Sigmoid colon (tissue), 7 donors: ENCODE data around the gene ATP5IF1. TPM values are rescaled to one million over a fixed set of nuclear protein-coding genes. Genes with fewer than 3 reads are reported as not detected.

ENCODE experiments used
- DNase-seq: peaks from one replicate; pipeline ENCODE4 v3.0.0-alpha.2; 2019
- H3K27ac ChIP-seq, 4 donors: fragments of 200-600 bp; sonication (generic); one replicate each; pipeline ENCODE4 v1.5.1; 2016 to 2019; ENCODE audit warnings: mild to moderate bottlenecking in 1 of 4
- H3K27me3 ChIP-seq, 3 donors: fragments of 200-600 bp; sonication (generic); one replicate each; pipeline ENCODE4 v1.5.1; 2019; ENCODE audit warnings: mild to moderate bottlenecking in 1 of 3
- H3K36me3 ChIP-seq, 4 donors: fragments of 200-600 bp; sonication (generic); one replicate each; pipeline ENCODE4 v1.5.1; 2016 to 2019
- H3K4me1 ChIP-seq, 4 donors: fragments of 200-600 bp; sonication (generic); one replicate each; pipeline ENCODE4 v1.5.1; 2017 to 2019
- H3K4me3 ChIP-seq, 4 donors: fragments of 200-600 bp; sonication (generic); one replicate each; pipeline ENCODE4 v1.5.1; 2017 to 2019; ENCODE audit warnings: mild to moderate bottlenecking in 2 of 4, moderate library complexity in 1 of 4
- H3K9me3 ChIP-seq, 4 donors: fragments of 200-600 bp in 3 of 4; sonication (generic) in 3 of 4; one replicate each; pipeline versions ENCODE4 v1.5.1 to v1.6.1; 2013 to 2019
- EP300 ChIP-seq, 4 donors: sonication (generic); formaldehyde crosslinking; IDR thresholded peaks; one replicate each; pipeline ENCODE4 v1.6.1; 2017; ENCODE audit warnings: antibody characterized with exemption in 4 of 4
- POLR2A ChIP-seq, 2 donors: fragments of 450-650 bp; IDR thresholded peaks; one replicate each; pipeline ENCODE4 v1.6.1; 2016; ENCODE audit warnings: antibody characterized with exemption in 2 of 2, mild to moderate bottlenecking in 2 of 2, moderate library complexity in 2 of 2
- POLR2AphosphoS5 ChIP-seq, 4 donors: sonication (generic); formaldehyde crosslinking; IDR thresholded peaks; one replicate each; pipeline ENCODE4 v1.6.1; 2017; ENCODE audit warnings: antibody characterized with exemption in 4 of 4
- WGBS, 2 donors: extraction: QIAGEN DNeasy Blood & Tissue Kit; methylation state at CpG; one replicate each; pipeline ENCODE4 v1.1.7; 2013; 5-methylcytosine and 5-hydroxymethylcytosine counted together
- intact Hi-C: fragments of 100-400 bp; cut with DNase I; formaldehyde crosslinking; loops from one replicate; pipeline ENCODE4 v1.15.1; 2023
- polyA plus RNA-seq, 3 donors: library from polyadenylated mRNA; stranded (reverse); fragments of 200-250 nt; gene quantifications; one replicate each; pipeline ENCODE4 v1.2.3, GENCODE V29; 2013
- total RNA-seq, 4 donors: library from RNA; depleted of rRNA; stranded (reverse); fragments of >200 nt; gene quantifications; one replicate each; pipeline ENCODE4 v1.1.0, GENCODE V29; 2016
- TF ChIP-seq, protein P1 (sequence below), 4 experiments: fragments of 450-650 bp in 3 of 4; fragments of 200-600 bp in 1 of 4; IDR thresholded peaks; one replicate each; pipeline ENCODE4 v1.5.1; 2016 to 2019; ENCODE audit warnings: antibody characterized with exemption in 4 of 4, mild to moderate bottlenecking in 3 of 4, moderate library complexity in 2 of 4
- donor health status: healthy with polysubstance abuse.
- donor health status: Bipolar disorder and iron deficiency.
- donor health status: healthy.

ATP5IF1 gene
- total and polyA plus RNA-seq, 7 donors: 167 to 1,120 (median 260) TPM

DNA sequence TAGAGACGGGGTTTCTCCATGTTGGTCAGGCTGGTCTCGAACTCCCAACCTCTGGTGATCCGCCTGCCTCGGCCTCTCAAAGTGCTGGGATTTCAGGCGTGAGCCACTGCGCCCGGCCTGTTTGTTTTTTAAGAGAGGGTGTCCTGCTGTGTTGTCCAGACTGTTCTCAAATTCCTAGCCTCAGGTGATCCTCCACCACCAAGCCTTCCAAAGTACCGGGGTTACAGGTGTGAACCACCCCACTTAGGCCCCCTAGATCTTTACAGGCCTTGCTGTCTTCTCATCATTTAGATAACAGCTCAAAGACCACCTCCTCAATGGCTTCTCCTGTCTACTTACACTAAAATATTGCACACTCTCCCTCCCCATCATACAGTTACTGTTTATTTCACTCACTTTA lies 29.7 kb downstream of the ATP5IF1 start:
- intact Hi-C loops: loop anchor here (5.0 kb wide), 1 partner anchor 57 kb away; no protein-coding TSS in a partner anchor
- Histone ChIP-seq H3K4me3 (no peak overlapping the region), H3K27me3 (no peaks in the 10 kb centered on the region), H3K4me1 (peaks cover 0 to 18% (median 12%) of the 10 kb centered on the region in 4 donors), H3K36me3 (peaks cover 0 to 17% (median under 1%) of the 10 kb centered on the region in 4 donors), H3K9me3 (no peaks in the 10 kb centered on the region), H3K27ac (no peak overlapping the region)
- peak; percentile 35 for DNase-seq
- 93 to 95% methylated on average over 8 of the region's 8 CpGs for WGBS, 2 donors
- TF ChIP-seq EP300 (IDR thresholded peaks at IDR 0.05) (no peak), POLR2AphosphoS5 (IDR thresholded peaks at IDR 0.05) (no peak), POLR2A (IDR thresholded peaks at IDR 0.05) (no peak)
- TF ChIP-seq, protein P1, sequence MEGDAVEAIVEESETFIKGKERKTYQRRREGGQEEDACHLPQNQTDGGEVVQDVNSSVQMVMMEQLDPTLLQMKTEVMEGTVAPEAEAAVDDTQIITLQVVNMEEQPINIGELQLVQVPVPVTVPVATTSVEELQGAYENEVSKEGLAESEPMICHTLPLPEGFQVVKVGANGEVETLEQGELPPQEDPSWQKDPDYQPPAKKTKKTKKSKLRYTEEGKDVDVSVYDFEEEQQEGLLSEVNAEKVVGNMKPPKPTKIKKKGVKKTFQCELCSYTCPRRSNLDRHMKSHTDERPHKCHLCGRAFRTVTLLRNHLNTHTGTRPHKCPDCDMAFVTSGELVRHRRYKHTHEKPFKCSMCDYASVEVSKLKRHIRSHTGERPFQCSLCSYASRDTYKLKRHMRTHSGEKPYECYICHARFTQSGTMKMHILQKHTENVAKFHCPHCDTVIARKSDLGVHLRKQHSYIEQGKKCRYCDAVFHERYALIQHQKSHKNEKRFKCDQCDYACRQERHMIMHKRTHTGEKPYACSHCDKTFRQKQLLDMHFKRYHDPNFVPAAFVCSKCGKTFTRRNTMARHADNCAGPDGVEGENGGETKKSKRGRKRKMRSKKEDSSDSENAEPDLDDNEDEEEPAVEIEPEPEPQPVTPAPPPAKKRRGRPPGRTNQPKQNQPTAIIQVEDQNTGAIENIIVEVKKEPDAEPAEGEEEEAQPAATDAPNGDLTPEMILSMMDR (IDR thresholded peaks at IDR 0.05): no peak

- peak; percentile 54 for DNase-seq
- Histone ChIP-seq H3K9me3 (no peaks in the 10 kb centered on the region), H3K4me3 (no peak overlapping the region), H3K27me3 (no peaks in the 10 kb centered on the region), H3K36me3 (peaks cover 0 to 31% (median 6%) of the 10 kb centered on the region in 4 donors), H3K4me1 (peaks cover 0 to 5% (median 2%) of the 10 kb centered on the region in 4 donors), H3K27ac (no peak overlapping the region)
- no peak for TF ChIP-seq POLR2A (IDR thresholded peaks at IDR 0.05)
- TF ChIP-seq, protein P1 (IDR thresholded peaks at IDR 0.05): no peak
- no peak for TF ChIP-seq POLR2AphosphoS5 (IDR thresholded peaks at IDR 0.05)
- TF ChIP-seq EP300 (IDR thresholded peaks at IDR 0.05): no peak
- 86 to 89% methylated on average over 5 of the region's 5 CpGs for WGBS, 2 donors
- intact Hi-C loops: loop anchor here (5.0 kb wide), 1 partner anchor 55 kb away; no protein-coding TSS in a partner anchor
Observed at GRCh38 chr1:28266920-28267322, 31.0 kb downstream of the ATP5IF1 start.

DNA sequence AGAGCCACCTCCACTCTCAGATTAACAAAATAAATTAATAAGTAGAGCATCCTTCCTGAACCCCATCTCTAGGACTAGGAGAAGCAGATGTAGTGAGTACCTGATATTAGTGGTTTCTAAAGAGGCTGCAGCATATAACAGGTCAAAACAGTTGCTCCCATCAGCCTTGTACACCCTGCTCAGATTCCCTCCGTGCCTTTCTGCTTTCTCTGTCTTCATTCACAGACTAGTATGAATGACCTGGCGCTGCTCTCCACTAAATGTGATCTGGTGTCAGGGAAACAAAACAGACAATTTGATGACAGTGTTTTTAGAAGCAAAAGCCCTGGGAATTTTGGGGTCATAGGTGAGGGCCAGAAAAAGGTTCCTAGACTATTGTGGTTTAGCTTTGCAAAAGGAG lies 31.7 kb downstream of the ATP5IF1 start:
- DNase-seq: peak; percentile 1
- WGBS, 2 donors: 90 to 92% methylated on average over 2 of the region's 2 CpGs
- H3K4me1 ChIP-seq: peaks cover 0 to 5% (median 0%) of the 10 kb centered on the region in 4 donors
- peaks cover 0 to 38% (median 12%) of the 10 kb centered on the region in 4 donors for H3K36me3 ChIP-seq
- intact Hi-C loops: loop anchor here (5.0 kb wide), 1 partner anchor 55 kb away; no protein-coding TSS in a partner anchor
- H3K27ac ChIP-seq: no peak overlapping the region
- no peaks in the 10 kb centered on the region for H3K27me3 ChIP-seq
- H3K9me3 ChIP-seq: no peaks in the 10 kb centered on the region
- no peak overlapping the region for H3K4me3 ChIP-seq
- TF ChIP-seq POLR2A (IDR thresholded peaks at IDR 0.05): no peak
- TF ChIP-seq, protein P1 (IDR thresholded peaks at IDR 0.05): no peak
- no peak for TF ChIP-seq EP300 (IDR thresholded peaks at IDR 0.05)
- TF ChIP-seq POLR2AphosphoS5 (IDR thresholded peaks at IDR 0.05): no peak

GRCh38 chr1:28269529-28269928 lies 33.6 kb downstream of the ATP5IF1 start:
- intact Hi-C loops: loop anchor here (5.0 kb wide), 1 partner anchor 53 kb away; no protein-coding TSS in a partner anchor
- WGBS, 2 donors: 56 to 84% methylated on average over 2 of the region's 2 CpGs
- Histone ChIP-seq H3K27ac (no peak overlapping the region), H3K9me3 (no peaks in the 10 kb centered on the region), H3K4me1 (peaks cover 0 to 5% (median 0%) of the 10 kb centered on the region in 4 donors), H3K36me3 (peaks cover 7 to 57% (median 30%) of the 10 kb centered on the region in 4 donors), H3K4me3 (no peak overlapping the region), H3K27me3 (no peaks in the 10 kb centered on the region)
- TF ChIP-seq, protein P1 (IDR thresholded peaks at IDR 0.05): no peak
- TF ChIP-seq POLR2A (IDR thresholded peaks at IDR 0.05): no peak
- no peak for TF ChIP-seq POLR2AphosphoS5 (IDR thresholded peaks at IDR 0.05)
- no peak for TF ChIP-seq EP300 (IDR thresholded peaks at IDR 0.05)
- DNase-seq: no peak
